Natural killer cell (primary cell): ENCODE results near the gene IL17C. TPM values are rescaled to one million over a fixed set of nuclear protein-coding genes. Genes with fewer than 3 reads are reported as not detected.

Experiments used
- ATAC-seq, 3 donors: fragments of 150-1000 bp in 2 of 3; fragments of 200-7000 bp in 1 of 3; cut with Tn5 transposase; 1 replicate in 1 of 3; 2 replicates in 2 of 3; pipeline ENCODE4 v1.10.0; 2021; ENCODE audit warnings: mild to moderate bottlenecking in 2 of 3, moderate library complexity in 2 of 3
- DNase-seq, 2 donors: peaks; one replicate each; pipeline versions ENCODE4 v3.0.0 to v3.0.0-alpha.2; 2013 to 2021; ENCODE audit warnings: mixed read lengths in 1 of 2
- H3K27ac ChIP-seq: one replicate; pipeline ENCODE4 v1.5.1; 2013; ENCODE audit warnings: mild to moderate bottlenecking, low read length
- H3K27me3 ChIP-seq: one replicate; pipeline ENCODE4 v1.6.1; 2013; ENCODE audit warnings: low read length; ENCODE audit not compliant: control insufficient read depth, insufficient read depth
- H3K36me3 ChIP-seq: one replicate; pipeline ENCODE4 v1.6.1; 2013; ENCODE audit warnings: low read length; ENCODE audit not compliant: control insufficient read depth, insufficient read depth
- H3K4me1 ChIP-seq: one replicate; pipeline ENCODE4 v1.6.1; 2013; ENCODE audit warnings: low read length; ENCODE audit not compliant: control insufficient read depth, insufficient read depth
- H3K4me3 ChIP-seq: one replicate; pipeline ENCODE4 v1.5.1; 2013; ENCODE audit warnings: low read length
- H3K9me3 ChIP-seq: one replicate; pipeline ENCODE4 v1.6.1; 2013; ENCODE audit warnings: low read length; ENCODE audit not compliant: control insufficient read depth, insufficient read depth
- H3K27ac Mint-ChIP-seq, 2 donors: one replicate each; pipeline ENCODE4 v1.8.0; 2022; ENCODE audit warnings: mild to moderate bottlenecking in 2 of 2, mixed read lengths in 2 of 2, moderate library complexity in 1 of 2
- H3K27me3 Mint-ChIP-seq, 2 donors: one replicate each; pipeline ENCODE4 v1.8.0; 2022; ENCODE audit warnings: low read depth in 2 of 2, mixed read lengths in 2 of 2
- H3K36me3 Mint-ChIP-seq: one replicate; pipeline ENCODE4 v1.8.0; 2022; ENCODE audit warnings: mixed read lengths
- H3K4me1 Mint-ChIP-seq, 2 donors: one replicate each; pipeline ENCODE4 v1.8.0; 2022; ENCODE audit warnings: mixed read lengths in 2 of 2
- H3K4me3 Mint-ChIP-seq: one replicate; pipeline ENCODE4 v1.8.0; 2022; ENCODE audit warnings: mild to moderate bottlenecking, moderate library complexity, mixed read lengths
- H3K9me3 Mint-ChIP-seq, 2 donors: one replicate each; pipeline ENCODE4 v1.8.0; 2022; ENCODE audit warnings: mixed read lengths in 2 of 2
- WGBS: methylation state at CpG from one replicate; pipeline ENCODE4 v1.1.7; 2013; ENCODE audit warnings: missing lambda C conversion rate; ENCODE audit not compliant: insufficient coverage; 5-methylcytosine and 5-hydroxymethylcytosine counted together
- intact Hi-C: fragments of 100-400 bp; cut with micrococcal nuclease; formaldehyde crosslinking; loops from one replicate; pipeline ENCODE4 v1.14.2; 2022
- total RNA-seq, 4 donors: library from RNA; stranded (reverse); fragments of 120-200 nt in 1 of 4; gene quantifications; one replicate each; pipeline versions ENCODE4 v1.2.3 to v1.2.4, GENCODE V29; 2013 to 2022
- TF ChIP-seq, protein P1 (sequence below): fragments of 200-600 bp; IDR thresholded peaks from one replicate; pipeline ENCODE4 v1.8.0; 2022; ENCODE audit warnings: antibody characterized with exemption

The IL17C gene
- total RNA-seq, 3 donors from 2014 or later (not counting 1 experiment from before 2014, with no cell fraction given), result 0.61 to 3.0 (median 1.2) TPM

DNA sequence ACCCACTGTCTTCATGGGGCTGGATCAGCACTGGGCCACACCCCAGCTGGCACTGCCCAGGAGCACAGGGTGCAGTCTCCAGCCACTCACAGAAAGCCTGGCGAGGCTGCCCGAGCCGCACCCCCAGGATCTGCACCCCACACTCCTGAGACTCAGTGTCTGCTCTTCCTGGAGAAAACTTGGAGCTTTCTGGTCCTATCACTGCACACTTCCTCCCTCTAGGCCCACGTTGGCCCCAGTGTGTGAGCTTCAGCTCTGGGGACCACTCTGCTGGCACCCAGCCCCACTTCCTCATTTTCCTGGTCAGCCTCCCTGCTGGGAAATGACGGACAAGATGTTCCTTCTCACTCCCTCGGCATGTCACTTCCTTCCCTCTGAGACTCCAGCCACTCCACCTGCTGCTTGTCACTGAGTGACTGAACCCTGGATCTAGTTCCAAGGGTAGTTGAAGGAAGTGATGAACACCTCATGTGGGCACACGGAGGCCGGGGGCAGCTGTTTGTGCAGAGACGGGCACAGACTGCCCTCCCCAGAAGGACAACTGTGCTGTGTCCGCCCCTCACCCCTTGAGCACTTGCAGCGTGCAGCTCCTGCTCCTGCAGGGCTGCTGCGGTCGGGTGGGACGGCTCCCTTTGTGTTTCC lies 39.2 kb upstream of the IL17C start:
- H3K27me3 Mint-ChIP-seq, result no peaks in the 10 kb centered on the region
- no peak overlapping the region for H3K4me3 Mint-ChIP-seq
- ATAC-seq, result no peak
- Histone ChIP-seq H3K4me1 (peaks cover 3% of the 10 kb centered on the region), H3K4me3 (no peak overlapping the region), H3K27ac (no peak overlapping the region), H3K27me3 (no peaks in the 10 kb centered on the region), H3K36me3 (peaks cover 47% of the 10 kb centered on the region), H3K9me3 (no peaks in the 10 kb centered on the region)
- peaks cover 0 to 5% of the 10 kb centered on the region in 2 donors for H3K4me1 Mint-ChIP-seq
- no peaks in the 10 kb centered on the region for H3K36me3 Mint-ChIP-seq
- H3K27ac Mint-ChIP-seq, result peak overlapping the region in 1 of 2 donors; percentile 50
- no peak for DNase-seq
- intact Hi-C loops, result no loop called here
- no peaks in the 10 kb centered on the region for H3K9me3 Mint-ChIP-seq
- WGBS, result 86% methylated on average over 14 of the region's 14 CpGs
- TF ChIP-seq, protein P1, sequence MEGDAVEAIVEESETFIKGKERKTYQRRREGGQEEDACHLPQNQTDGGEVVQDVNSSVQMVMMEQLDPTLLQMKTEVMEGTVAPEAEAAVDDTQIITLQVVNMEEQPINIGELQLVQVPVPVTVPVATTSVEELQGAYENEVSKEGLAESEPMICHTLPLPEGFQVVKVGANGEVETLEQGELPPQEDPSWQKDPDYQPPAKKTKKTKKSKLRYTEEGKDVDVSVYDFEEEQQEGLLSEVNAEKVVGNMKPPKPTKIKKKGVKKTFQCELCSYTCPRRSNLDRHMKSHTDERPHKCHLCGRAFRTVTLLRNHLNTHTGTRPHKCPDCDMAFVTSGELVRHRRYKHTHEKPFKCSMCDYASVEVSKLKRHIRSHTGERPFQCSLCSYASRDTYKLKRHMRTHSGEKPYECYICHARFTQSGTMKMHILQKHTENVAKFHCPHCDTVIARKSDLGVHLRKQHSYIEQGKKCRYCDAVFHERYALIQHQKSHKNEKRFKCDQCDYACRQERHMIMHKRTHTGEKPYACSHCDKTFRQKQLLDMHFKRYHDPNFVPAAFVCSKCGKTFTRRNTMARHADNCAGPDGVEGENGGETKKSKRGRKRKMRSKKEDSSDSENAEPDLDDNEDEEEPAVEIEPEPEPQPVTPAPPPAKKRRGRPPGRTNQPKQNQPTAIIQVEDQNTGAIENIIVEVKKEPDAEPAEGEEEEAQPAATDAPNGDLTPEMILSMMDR, result no peak

DNA sequence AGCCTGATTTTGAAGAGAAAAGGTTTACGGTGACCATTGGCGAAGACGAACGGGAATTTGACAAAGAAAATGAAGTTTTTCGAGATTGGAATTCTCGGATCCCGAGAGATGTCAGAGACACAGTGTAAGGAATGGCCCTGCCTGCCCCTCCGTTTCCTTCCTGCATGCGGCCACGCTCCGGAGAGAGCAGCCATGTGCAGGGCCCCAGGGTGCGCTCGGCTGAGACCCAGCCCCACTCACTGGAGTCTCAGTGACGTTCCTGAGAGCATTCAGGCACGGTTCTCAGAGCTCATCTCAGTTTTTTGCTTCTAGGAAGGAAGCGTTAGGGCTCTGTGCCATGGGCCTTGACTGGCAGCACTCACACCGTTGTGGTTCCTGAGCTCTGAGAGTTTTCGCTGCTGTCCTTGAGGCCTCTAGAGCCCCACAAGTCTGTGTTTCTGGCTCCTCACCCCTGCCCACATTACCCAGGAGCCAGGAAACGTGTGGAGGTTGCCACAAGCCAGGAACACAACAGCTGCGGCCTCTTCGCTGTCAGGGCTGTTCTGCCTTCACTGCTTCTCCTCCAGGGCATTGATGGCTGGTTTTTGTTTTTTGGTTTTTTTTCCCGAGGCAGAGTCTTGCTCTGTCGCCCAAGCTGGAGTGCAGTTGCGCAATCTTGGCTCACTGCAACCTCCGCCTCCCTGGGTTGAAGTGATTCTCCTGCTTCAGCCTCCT lies 38.4 kb upstream of the IL17C start:
- H3K4me1 ChIP-seq, result peaks cover 3% of the 10 kb centered on the region
- intact Hi-C loops, result no loop called here
- no peaks in the 10 kb centered on the region for H3K27me3 ChIP-seq
- H3K4me1 Mint-ChIP-seq, result peaks cover 0 to 5% of the 10 kb centered on the region in 2 donors
- H3K4me3 ChIP-seq, result no peak overlapping the region
- TF ChIP-seq, protein P1, result no peak
- no peak overlapping the region for H3K27ac Mint-ChIP-seq
- peaks cover 43% of the 10 kb centered on the region for H3K36me3 ChIP-seq
- no peaks in the 10 kb centered on the region for H3K9me3 ChIP-seq
- no peak for DNase-seq
- no peaks in the 10 kb centered on the region for H3K9me3 Mint-ChIP-seq
- H3K27me3 Mint-ChIP-seq, result no peaks in the 10 kb centered on the region
- H3K36me3 Mint-ChIP-seq, result no peaks in the 10 kb centered on the region
- H3K27ac ChIP-seq, result no peak overlapping the region
- 82% methylated on average over 25 of the region's 25 CpGs for WGBS
- ATAC-seq, result no peak
- H3K4me3 Mint-ChIP-seq, result no peak overlapping the region

- Mint-ChIP-seq H3K9me3 (no peaks in the 10 kb centered on the region), H3K27me3 (no peaks in the 10 kb centered on the region), H3K36me3 (no peaks in the 10 kb centered on the region), H3K27ac (no peak overlapping the region), H3K4me1 (peaks cover 0 to 5% of the 10 kb centered on the region in 2 donors), H3K4me3 (no peak overlapping the region)
- TF ChIP-seq, protein P1, result no peak
- 93% methylated on average over 6 of the region's 6 CpGs for WGBS
- Histone ChIP-seq H3K4me3 (no peak overlapping the region), H3K4me1 (peaks cover 3% of the 10 kb centered on the region), H3K27me3 (no peaks in the 10 kb centered on the region), H3K27ac (no peak overlapping the region), H3K9me3 (no peaks in the 10 kb centered on the region), H3K36me3 (peaks cover 43% of the 10 kb centered on the region)
- intact Hi-C loops, result no loop called here
- no peak for DNase-seq
- ATAC-seq, result no peak
Measured at GRCh38 chr16:88600539-88600896, 37.9 kb upstream of the IL17C start.
